Measurements from ENCODE around the gene COG3. TPM values are rescaled to one million over a fixed set of nuclear protein-coding genes. Genes with fewer than 3 reads are reported as not detected.
A peak's percentile ranks its signal among the peaks of the same experiment; 100 is the strongest.

COG3 gene
- total and polyA plus RNA-seq, 2 of the 13 experiments (the other 11 are each of a cell fraction or from before 2014, with no cell fraction given): 37.8 to 47.5 TPM

DNA sequence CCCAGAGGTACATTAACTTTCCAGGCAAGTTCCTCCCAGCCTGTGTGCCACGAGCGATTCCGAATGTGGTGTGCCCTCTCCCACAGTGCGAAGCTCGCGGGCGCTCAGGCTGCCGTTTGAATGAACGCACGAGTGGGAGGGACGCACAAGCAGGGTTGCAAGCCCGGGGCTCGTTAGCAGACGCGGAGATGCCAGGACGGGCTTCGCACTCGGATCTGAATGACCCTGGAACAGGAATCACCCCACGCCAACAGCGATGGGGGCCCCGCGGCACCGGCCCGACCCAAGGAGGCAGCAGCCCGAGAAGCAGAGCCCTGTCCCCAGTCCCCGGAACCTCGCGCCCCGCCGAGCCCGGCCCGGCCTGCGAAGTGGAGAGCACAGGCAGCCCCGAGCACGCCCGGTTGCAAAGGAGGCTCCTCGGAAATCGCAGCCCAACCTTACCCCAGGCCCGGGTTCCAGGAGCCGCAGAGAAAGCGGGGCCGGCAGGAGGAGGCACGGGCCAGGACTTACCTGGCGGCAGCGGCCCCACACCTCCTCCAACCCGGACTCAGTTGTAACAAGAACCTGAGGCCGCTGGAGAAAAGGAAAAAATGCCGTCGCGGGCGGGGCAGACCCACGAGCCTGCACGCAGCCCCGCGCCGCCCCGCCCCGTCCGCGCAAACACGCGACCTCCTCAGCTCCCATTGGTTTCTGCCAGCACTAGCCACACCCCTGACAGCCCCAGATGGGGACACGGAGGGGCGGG, 46.8 kb upstream of the COG3 start, which contains the start of gene SLC25A30 (continued):
- TF ChIP-seq NR2F2 (IDR thresholded peaks at IDR 0.05; ENCODE audit: borderline replicate concordance, low read depth) (no peak), ZNF510 (CRISPR knock-in tag; IDR thresholded peaks at IDR 0.05; ENCODE audit: low read depth) (no peak), ZBTB7A (CRISPR knock-in tag; IDR thresholded peaks at IDR 0.05) (peak; percentile 34; the same call in 1 of the 2 replicates), ZNF891 (CRISPR knock-in tag; IDR thresholded peaks at IDR 0.05) (no peak; the same call in 1 of the 2 replicates), SNAPC2 (CRISPR knock-in tag; IDR thresholded peaks at IDR 0.05) (no peak), ZFYVE20 (CRISPR knock-in tag; IDR thresholded peaks at IDR 0.05; ENCODE audit: borderline replicate concordance, low read depth) (no peak), KLF9 (CRISPR knock-in tag; IDR thresholded peaks at IDR 0.05; ENCODE audit: low read depth) (no peak), ZSCAN12 (CRISPR knock-in tag; IDR thresholded peaks at IDR 0.05) (no peak; the same call in 1 of the 2 replicates), SIX4 (CRISPR knock-in tag; IDR thresholded peaks at IDR 0.05) (no peak), FOXP1 (IDR thresholded peaks at IDR 0.05) (no peak), FOXP1 (CRISPR knock-in tag; IDR thresholded peaks at IDR 0.05) (no peak), SP140L (CRISPR knock-in tag; IDR thresholded peaks at IDR 0.05; ENCODE audit: borderline replicate concordance) (0 out of 2 replicates have a peak, but pooled peaks have one; percentile 48), BORCS8-MEF2B (CRISPR knock-in tag; IDR thresholded peaks at IDR 0.05) (0 out of 2 replicates have a peak, but pooled peaks have one; percentile 14)
- TF ChIP-seq, protein P1, sequence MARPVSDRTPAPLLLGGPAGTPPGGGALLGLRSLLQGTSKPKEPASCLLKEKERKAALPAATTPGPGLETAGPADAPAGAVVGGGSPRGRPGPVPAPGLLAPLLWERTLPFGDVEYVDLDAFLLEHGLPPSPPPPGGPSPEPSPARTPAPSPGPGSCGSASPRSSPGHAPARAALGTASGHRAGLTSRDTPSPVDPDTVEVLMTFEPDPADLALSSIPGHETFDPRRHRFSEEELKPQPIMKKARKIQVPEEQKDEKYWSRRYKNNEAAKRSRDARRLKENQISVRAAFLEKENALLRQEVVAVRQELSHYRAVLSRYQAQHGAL (CRISPR knock-in tag; IDR thresholded peaks at IDR 0.05; ENCODE audit: not compliant biosample characterization): no peak
- TF ChIP-seq, protein P2, sequence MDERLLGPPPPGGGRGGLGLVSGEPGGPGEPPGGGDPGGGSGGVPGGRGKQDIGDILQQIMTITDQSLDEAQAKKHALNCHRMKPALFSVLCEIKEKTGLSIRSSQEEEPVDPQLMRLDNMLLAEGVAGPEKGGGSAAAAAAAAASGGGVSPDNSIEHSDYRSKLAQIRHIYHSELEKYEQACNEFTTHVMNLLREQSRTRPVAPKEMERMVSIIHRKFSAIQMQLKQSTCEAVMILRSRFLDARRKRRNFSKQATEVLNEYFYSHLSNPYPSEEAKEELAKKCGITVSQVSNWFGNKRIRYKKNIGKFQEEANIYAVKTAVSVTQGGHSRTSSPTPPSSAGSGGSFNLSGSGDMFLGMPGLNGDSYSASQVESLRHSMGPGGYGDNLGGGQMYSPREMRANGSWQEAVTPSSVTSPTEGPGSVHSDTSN (CRISPR knock-in tag; IDR thresholded peaks at IDR 0.05): no peak
- TF ChIP-seq, protein P3, sequence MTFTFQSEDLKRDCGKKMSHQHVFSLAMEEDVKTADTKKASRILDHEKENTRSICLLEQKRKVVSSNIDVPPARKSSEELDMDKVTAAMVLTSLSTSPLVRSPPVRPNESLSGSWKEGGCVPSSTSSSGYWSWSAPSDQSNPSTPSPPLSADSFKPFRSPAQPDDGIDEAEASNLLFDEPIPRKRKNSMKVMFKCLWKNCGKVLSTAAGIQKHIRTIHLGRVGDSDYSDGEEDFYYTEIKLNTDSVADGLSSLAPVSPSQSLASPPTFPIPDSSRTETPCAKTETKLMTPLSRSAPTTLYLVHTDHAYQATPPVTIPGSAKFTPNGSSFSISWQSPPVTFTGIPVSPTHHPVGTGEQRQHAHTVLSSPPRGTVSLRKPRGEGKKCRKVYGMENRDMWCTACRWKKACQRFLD (CRISPR knock-in tag; IDR thresholded peaks at IDR 0.05; ENCODE audit: borderline replicate concordance): 0 out of 2 replicates have a peak, but pooled peaks have one; percentile 56
- TF ChIP-seq, protein P4, sequence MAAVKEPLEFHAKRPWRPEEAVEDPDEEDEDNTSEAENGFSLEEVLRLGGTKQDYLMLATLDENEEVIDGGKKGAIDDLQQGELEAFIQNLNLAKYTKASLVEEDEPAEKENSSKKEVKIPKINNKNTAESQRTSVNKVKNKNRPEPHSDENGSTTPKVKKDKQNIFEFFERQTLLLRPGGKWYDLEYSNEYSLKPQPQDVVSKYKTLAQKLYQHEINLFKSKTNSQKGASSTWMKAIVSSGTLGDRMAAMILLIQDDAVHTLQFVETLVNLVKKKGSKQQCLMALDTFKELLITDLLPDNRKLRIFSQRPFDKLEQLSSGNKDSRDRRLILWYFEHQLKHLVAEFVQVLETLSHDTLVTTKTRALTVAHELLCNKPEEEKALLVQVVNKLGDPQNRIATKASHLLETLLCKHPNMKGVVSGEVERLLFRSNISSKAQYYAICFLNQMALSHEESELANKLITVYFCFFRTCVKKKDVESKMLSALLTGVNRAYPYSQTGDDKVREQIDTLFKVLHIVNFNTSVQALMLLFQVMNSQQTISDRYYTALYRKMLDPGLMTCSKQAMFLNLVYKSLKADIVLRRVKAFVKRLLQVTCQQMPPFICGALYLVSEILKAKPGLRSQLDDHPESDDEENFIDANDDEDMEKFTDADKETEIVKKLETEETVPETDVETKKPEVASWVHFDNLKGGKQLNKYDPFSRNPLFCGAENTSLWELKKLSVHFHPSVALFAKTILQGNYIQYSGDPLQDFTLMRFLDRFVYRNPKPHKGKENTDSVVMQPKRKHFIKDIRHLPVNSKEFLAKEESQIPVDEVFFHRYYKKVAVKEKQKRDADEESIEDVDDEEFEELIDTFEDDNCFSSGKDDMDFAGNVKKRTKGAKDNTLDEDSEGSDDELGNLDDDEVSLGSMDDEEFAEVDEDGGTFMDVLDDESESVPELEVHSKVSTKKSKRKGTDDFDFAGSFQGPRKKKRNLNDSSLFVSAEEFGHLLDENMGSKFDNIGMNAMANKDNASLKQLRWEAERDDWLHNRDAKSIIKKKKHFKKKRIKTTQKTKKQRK (IDR thresholded peaks at IDR 0.05; ENCODE audit: low read length): no peak
- TF ChIP-seq, protein P5, sequence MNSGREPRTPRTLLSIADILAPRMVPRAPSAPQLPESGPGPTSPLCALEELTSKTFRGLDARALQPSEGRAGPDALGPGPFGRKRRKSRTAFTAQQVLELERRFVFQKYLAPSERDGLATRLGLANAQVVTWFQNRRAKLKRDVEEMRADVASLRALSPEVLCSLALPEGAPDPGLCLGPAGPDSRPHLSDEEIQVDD (CRISPR knock-in tag; IDR thresholded peaks at IDR 0.05; ENCODE audit: borderline replicate concordance): no peak
- TF ChIP-seq, protein P6, sequence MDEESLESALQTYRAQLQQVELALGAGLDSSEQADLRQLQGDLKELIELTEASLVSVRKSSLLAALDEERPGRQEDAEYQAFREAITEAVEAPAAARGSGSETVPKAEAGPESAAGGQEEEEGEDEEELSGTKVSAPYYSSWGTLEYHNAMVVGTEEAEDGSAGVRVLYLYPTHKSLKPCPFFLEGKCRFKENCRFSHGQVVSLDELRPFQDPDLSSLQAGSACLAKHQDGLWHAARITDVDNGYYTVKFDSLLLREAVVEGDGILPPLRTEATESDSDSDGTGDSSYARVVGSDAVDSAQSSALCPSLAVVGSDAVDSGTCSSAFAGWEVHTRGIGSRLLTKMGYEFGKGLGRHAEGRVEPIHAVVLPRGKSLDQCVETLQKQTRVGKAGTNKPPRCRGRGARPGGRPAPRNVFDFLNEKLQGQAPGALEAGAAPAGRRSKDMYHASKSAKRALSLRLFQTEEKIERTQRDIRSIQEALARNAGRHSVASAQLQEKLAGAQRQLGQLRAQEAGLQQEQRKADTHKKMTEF (CRISPR knock-in tag; IDR thresholded peaks at IDR 0.05): peak; percentile 40; the same call in 1 of the 2 replicates
